Motor neuron (in vitro differentiated cells): ENCODE data around the gene TIMM44. TPM values are rescaled to one million over a fixed set of nuclear protein-coding genes. Genes with fewer than 3 reads are reported as not detected.

Source experiments
- ATAC-seq, 8 experiments: fragments of 200-7000 bp; cut with Tn5 transposase; replicated peaks in 6 of 8; 2 replicates each; pipeline ENCODE4 v1.8.0; 2021; ENCODE audit warnings: mild to moderate bottlenecking in 8 of 8, moderate library complexity in 8 of 8
- H3K27ac ChIP-seq, 2 donors: fragments of 250-450 bp; sonication (Bioruptor Pico); 2 replicates each; pipeline ENCODE4 v1.9.0; 2021; ENCODE audit warnings: antibody characterized with exemption in 2 of 2, mild to moderate bottlenecking in 2 of 2, moderate library complexity in 1 of 2
- H3K4me1 ChIP-seq, 2 donors: fragments of 250-450 bp; sonication (Bioruptor Pico); replicated peaks in 1 of 2; 2 replicates each; pipeline ENCODE4 v1.6.1; 2021; ENCODE audit warnings: antibody characterized with exemption in 2 of 2, mild to moderate bottlenecking in 2 of 2, moderate library complexity in 1 of 2
- H3K4me3 ChIP-seq, 5 donors: fragments of 250-450 bp; sonication (Bioruptor Pico); 2 replicates each; pipeline ENCODE4 v1.9.0; 2021; ENCODE audit warnings: antibody characterized with exemption in 5 of 5, mild to moderate bottlenecking in 5 of 5, moderate library complexity in 4 of 5
- WGBS, 10 experiments: fragments of 450-650 bp; shearing (Covaris generic); methylation state at CpG; one replicate each; pipeline ENCODE4 v1.0.0; 2022; 5-methylcytosine and 5-hydroxymethylcytosine counted together
- in situ Hi-C, 9 experiments: fragments of 400-800 bp; cut with MboI; loops; one replicate each; pipeline ENCODE4 v1.15.0; 2021; ENCODE audit warnings: low sequenced_read_pairs in 9 of 9, low pct_unique_long_range_greater_than_20kb in 2 of 9; ENCODE audit not compliant: unreplicated experiment in 9 of 9
- total RNA-seq, 8 experiments: library from RNA; unstranded; fragments of 300-600 nt; gene quantifications; 2 replicates each; pipeline versions ENCODE4 v1.2.3 to v1.2.4, GENCODE V29; 2022

The TIMM44 gene
- total RNA-seq, 8 experiments from 2014 or later = 38.7 to 106 (median 65.1) TPM

DNA sequence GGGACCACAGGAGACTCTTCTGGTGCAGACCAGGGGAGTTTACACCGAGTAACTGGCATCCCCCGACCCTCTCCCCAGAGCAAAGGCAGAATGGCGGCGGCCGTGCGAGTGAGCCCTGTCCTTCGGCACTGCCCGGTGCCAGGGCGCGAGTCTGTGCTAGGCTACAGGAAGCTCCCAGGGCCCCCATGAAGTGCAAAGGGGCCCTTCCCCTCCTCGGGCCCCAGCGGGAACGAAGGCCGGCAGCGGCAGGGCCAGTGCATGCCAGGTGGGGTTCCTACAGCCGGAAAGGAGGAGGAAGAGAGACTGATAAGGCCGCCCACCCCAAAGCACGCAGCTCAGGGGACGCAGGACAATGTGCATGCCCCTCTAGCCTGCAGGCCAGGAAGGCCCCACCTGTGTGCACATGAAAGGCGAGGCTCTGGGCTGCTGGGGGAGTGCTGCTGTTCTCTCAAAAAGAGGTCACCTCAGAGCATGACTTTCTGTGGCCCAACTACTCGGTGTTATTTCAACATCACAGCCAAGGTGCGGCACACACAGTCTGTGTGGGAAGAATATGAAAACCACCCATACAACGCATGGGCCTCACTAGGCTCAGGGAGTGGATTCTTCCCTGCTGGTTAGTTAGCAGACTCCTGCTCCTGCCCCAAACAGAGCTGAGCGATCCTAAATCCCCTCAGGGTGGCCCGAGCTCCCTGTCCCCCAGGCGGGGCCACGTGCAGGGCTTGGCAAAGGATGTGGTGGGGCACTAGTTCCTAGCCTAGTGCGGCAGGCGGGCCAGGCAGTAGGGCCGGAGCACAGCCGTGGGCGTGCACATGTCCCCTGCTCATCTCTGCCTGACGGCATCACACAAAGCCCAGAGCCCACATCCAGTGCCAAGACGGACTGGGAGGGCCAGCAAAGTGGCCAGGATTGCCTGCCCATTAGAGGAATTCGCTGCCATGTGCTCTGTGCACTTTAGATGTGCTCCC, 28.4 kb upstream of the TIMM44 start:
- Histone ChIP-seq H3K27ac (no peak overlapping the region), H3K4me1 (peaks cover 5% of the 10 kb centered on the region in 2 donors), H3K4me3 (no peak overlapping the region)
- ATAC-seq = no peak
- WGBS, 10 experiments = 89 to 100% (median 92%) methylated on average over 1 to 4 of the region's 35 CpGs; no CpG with 5 or more reads in 4 of the 10 experiments
- in situ Hi-C loops = loop anchor here in 1 of 9 experiments (25.0 kb wide), 1 partner anchor 265 kb away; no protein-coding TSS in a partner anchor

DNA sequence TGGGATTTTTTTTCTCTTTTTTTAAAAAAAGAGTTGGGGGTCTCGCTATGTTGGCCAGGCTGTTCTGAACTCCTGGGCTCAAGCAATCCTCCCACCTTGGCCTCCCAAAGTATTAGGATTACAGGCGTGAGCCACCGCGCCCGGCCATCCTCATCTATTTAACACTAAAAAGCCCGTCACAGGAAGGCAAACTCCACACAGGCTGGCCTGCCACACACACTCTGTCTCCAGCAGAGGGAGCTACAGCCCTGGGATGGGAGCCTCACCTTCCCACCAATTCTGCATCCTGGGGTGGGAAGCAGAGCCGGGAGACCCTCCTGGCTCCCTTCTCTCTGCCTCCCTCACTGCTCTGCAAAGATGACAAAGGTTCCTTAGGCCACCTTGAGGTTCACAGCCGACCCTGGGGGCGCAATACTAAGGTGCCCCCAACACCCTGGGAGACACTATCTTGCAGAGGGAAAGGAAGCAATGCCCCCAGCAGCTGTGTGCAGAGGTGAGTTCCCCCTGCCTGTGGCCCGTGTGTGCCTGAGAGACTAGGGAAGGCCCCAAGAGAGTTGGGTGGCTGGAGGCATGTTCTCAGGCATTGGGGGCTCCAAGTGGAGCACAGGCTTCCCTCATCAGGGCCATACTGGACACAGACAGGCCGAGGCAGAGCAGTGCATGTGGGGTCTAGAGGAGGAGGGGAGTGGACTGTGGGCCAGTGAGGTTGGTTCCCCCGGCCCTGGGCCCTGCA, 27.4 kb upstream of the TIMM44 start:
- Histone ChIP-seq H3K4me3 (no peak overlapping the region), H3K4me1 (peaks cover 5% of the 10 kb centered on the region in 2 donors), H3K27ac (no peak overlapping the region)
- 70 to 100% (median 78%) methylated on average over 2 to 6 of the region's 12 CpGs; no CpG with 5 or more reads in 6 of the 10 experiments for WGBS, 10 experiments
- in situ Hi-C loops = loop anchor here in 1 of 9 experiments (25.0 kb wide), 1 partner anchor 266 kb away; no protein-coding TSS in a partner anchor
- ATAC-seq = peak in 7 of 8 experiments; percentile 9 to 80 (median 31)

DNA sequence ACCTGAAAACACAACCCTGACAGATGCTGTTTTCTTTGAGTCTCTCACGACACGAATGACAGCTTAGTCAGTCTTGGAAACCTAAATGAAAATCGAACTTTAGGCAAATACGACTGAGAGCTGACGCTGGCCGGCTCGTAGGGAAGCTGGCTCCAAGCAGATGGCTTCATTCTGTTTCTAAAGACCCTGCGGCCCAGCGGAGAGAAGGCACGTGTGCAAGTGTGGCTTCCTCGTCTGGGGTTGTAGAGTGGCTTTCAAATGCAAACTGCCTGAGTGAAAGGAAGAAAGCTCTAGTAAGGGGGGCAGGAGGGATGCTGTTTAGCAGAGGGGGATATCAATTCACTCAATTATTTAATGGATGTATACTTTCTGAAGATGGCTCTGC, 26.1 kb upstream of the TIMM44 start:
- WGBS, 10 experiments = 11 to 98% (median 43%) methylated on average over 1 to 11 of the region's 11 CpGs
- Histone ChIP-seq H3K27ac (peak overlapping the region; percentile 42 to 61), H3K4me1 (peaks cover 5% of the 10 kb centered on the region in 2 donors), H3K4me3 (no peak overlapping the region)
- peak in 3 of 8 experiments; percentile 65 to 78 (median 72) for ATAC-seq
- in situ Hi-C loops = loop anchor here in 1 of 9 experiments (25.0 kb wide), 1 partner anchor 268 kb away; no protein-coding TSS in a partner anchor

DNA sequence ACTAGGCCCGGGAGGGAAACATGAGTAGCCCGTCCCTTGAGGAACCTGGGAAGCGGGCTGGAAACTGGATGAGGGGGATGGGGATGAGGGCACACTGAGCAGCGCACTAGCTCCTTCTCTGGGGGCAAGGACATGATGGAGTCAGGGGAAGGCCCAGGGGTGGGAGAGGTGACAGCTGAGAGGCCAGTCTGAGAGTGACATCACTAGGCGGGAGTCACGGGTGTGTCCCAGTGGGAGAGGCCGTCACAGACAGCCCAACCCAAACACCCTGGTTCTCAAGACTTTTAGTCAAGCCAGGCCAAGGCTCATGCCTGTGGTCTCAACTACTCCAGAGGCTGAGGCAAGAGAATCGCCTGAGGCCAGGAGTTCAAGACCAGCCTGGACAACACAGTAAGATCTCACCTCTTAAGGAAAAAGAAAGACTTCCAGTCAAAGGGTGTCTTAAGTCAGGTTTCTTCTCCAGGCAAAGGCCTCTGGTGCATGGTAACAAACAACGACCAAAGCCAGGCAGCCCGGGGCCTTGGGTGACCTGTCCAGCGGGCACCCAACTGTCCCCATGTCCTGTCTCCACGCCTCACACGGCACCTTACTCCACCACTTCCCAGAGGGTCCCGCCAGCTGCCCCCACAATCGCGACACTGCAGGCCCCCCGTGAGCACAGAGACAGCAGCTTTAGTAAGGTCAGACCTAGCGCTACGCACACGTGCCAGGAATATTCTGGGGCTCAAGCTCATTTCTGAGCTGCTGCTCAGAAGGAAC, 25.5 kb upstream of the TIMM44 start:
- peaks cover 5% of the 10 kb centered on the region in 2 donors for H3K4me1 ChIP-seq
- in situ Hi-C loops = loop anchor here in 1 of 9 experiments (25.0 kb wide), 1 partner anchor 268 kb away; no protein-coding TSS in a partner anchor

DNA sequence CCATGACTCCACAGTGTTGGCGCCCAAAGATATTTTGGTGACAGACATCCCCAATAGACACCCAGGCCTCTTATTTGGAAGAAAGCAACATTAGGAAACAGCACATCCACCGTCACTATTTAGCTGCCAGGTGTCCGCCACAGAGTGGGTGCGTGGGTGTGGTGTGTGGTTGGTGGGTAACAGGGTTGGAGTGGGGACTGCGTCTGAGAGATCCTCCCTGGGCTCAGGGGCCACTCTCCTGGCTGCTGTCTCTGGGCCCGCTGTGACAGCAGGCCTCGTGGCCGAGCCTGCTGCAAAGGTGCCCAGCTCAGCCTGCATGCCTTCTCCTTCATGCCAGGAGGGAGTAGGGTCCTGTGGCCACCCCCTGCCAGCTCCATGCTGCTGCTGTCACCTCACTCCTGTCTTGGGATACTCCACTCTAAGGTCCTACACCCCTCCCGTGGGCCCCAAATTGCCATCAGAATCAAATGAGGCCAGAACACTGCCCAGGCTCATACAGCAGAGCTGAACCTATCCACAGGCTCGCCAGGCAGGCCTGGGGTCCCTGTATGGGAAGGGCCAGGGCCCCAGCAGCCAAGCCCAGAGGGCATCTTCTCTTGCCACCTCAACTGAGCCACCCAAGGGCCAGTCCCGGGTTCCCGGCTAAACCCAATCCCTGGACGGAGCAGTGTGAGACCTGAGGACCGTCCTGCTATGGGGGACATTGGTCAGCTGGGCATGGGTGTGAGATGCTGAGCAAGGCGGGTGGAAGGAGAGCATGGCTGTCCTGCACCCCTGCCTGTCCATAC, 24.7 kb upstream of the TIMM44 start:
- 92 to 100% (median 100%) methylated on average over 1 to 4 of the region's 15 CpGs; no CpG with 5 or more reads in 1 of the 10 experiments for WGBS, 10 experiments
- no peak overlapping the region for H3K4me3 ChIP-seq
- in situ Hi-C loops = loop anchor here in 1 of 9 experiments (25.0 kb wide), 1 partner anchor 269 kb away; no protein-coding TSS in a partner anchor
- peak in 2 of 8 experiments; percentile 10 to 28 for ATAC-seq
- H3K4me1 ChIP-seq = peaks cover 5% of the 10 kb centered on the region in 2 donors
- no peak overlapping the region for H3K27ac ChIP-seq

More for the DNA sequence above, 25.5 kb upstream of the TIMM44 start:
- ATAC-seq = peak in 7 of 8 experiments; percentile 6 to 97 (median 32)
- Histone ChIP-seq H3K27ac (peak overlapping the region; percentile 42 to 61), H3K4me3 (no peak overlapping the region)
- 82 to 100% (median 88%) methylated on average over 1 to 8 of the region's 20 CpGs; no CpG with 5 or more reads in 4 of the 10 experiments for WGBS, 10 experiments

DNA sequence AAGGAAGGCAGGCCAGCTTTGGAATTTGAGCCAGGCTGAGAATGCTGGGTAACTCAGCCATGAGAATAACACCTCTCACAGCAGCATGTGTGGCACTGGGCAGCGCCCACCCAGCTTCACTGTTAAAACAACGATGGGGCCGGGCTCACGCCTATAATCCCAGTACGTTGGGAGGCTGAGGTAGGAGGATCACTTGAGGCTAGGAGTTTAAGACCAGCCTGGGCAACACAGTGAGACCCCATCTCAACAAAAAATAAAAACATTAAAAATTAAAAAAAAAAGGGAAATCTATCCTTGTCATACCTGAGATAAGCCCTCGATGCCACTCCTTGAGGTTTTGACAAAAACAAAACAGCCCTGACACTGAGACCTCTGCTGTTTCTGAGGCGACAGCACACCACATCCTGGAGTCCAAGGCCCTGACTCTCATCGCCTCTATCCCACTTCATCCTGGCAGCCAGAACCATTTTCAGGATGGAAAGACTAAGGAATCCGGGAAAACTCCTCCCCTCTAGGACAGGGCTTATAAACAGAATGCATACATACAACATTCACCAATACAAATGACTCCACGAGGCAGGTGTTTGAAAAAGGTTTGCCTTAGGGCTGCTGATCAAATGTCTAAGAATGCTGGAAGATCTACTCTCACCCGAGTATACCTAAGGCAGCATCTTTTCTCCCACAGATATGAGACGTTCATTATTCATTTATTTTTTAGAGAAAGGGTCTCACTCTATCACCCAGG, 22.6 kb upstream of the TIMM44 start:
- 67 to 100% (median 90%) methylated on average over 1 to 9 of the region's 12 CpGs; no CpG with 5 or more reads in 3 of the 10 experiments for WGBS, 10 experiments
- in situ Hi-C loops = loop anchor here in 1 of 9 experiments (25.0 kb wide), 1 partner anchor 271 kb away; no protein-coding TSS in a partner anchor

DNA sequence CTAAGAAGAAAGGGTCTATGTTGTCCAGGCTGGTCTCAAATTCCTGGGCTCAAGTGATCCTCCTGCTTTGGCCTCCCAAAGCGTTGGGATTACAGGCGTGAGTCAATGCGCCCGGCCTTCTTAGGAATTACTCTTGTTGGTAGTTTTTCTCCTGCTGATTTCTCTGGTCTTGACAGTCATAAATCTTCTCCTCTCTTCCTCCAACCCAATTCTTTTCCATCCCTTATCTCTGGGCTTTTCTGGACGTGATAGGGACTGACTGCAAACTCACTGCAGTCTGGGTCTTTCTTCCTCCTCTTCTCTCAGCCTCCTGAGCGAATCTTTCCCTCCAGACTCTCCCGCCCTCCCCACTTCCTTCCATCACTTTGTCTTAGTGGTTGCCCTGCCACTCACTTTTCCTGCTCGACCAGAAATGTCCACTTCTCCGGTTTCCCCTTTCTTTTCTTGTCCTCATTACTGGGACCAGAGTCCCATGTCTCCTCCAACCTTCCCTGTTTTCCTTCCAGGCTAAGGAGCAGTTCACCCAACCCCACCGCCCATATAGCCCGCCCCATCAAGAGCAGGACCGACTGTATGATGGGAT, 21.9 kb upstream of the TIMM44 start:
- in situ Hi-C loops = loop anchor here in 1 of 9 experiments (25.0 kb wide), 1 partner anchor 272 kb away; no protein-coding TSS in a partner anchor
- Histone ChIP-seq H3K27ac (no peak overlapping the region), H3K4me1 (peaks cover 5% of the 10 kb centered on the region in 2 donors), H3K4me3 (no peak overlapping the region)
- ATAC-seq = no peak
- 76 to 100% (median 94%) methylated on average over 1 to 12 of the region's 12 CpGs for WGBS, 10 experiments

More for the DNA sequence above, 22.6 kb upstream of the TIMM44 start:
- no peak overlapping the region for H3K27ac ChIP-seq
- ATAC-seq = no peak
- H3K4me1 ChIP-seq = peaks cover 5% of the 10 kb centered on the region in 2 donors
- H3K4me3 ChIP-seq = no peak overlapping the region

DNA sequence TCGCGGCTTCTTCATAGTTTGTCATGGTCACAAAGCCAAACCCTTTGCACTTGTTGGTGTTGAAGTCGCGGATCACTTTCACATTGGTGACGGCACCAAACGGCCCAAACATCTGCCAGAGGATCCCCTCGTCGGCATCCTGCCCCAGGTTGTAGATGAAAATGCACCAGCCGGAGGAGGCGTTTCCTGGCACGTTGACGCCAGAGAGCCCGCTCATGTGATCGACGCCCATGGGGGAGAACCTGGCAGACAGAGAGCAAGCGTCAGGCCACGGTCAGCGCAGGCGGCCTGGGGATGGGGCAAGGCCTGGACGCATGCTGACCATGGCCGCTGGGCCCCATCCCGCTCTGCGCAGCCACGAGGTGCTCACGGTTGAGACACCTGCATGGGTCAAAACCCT, 20.1 kb upstream of the TIMM44 start:
- Histone ChIP-seq H3K4me3 (no peak overlapping the region), H3K4me1 (no peaks in the 10 kb centered on the region), H3K27ac (no peak overlapping the region)
- ATAC-seq = peak in 2 of 8 experiments; percentile 19 to 22
- in situ Hi-C loops = loop anchor here in 1 of 9 experiments (25.0 kb wide), 1 partner anchor 274 kb away; no protein-coding TSS in a partner anchor
- WGBS, 10 experiments = 80 to 100% (median 96%) methylated on average over 1 to 15 of the region's 25 CpGs; no CpG with 5 or more reads in 2 of the 10 experiments

DNA sequence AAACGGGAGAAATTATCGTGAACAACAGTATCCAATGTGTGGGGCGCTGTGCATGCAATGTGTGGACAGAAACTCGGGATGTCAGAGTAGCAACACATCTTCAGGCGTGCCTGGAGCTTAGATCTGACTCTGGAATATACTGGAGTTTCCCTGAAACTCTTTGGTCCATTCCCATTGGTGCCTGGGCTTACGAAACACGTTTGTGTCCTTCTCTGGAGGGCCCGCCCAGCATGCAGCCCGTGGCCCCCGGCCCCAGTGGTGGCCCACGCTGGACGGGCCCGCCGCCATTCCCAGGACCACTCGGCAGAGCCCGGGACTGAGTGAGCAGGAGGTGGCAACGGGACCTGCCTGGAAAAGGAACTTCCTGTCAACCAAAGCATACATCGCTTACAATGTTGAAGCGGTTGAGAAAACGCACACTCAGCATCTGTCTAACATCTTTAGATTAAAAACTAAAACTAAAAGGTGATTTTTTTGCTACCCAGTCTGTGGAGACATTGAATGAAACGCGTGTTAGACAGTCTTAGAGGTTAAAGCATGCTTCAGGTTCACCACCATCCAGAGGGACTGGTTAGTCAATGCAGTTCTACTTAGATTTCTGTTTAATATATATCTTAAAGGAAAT, 19.3 kb upstream of the TIMM44 start:
- no peak overlapping the region for H3K4me3 ChIP-seq
- WGBS, 10 experiments = 78 to 100% (median 95%) methylated on average over 1 to 12 of the region's 22 CpGs; no CpG with 5 or more reads in 2 of the 10 experiments
- H3K4me1 ChIP-seq = no peaks in the 10 kb centered on the region
- no peak for ATAC-seq
- H3K27ac ChIP-seq = no peak overlapping the region
- in situ Hi-C loops = loop anchor here in 1 of 9 experiments (25.0 kb wide), 1 partner anchor 275 kb away; no protein-coding TSS in a partner anchor

DNA sequence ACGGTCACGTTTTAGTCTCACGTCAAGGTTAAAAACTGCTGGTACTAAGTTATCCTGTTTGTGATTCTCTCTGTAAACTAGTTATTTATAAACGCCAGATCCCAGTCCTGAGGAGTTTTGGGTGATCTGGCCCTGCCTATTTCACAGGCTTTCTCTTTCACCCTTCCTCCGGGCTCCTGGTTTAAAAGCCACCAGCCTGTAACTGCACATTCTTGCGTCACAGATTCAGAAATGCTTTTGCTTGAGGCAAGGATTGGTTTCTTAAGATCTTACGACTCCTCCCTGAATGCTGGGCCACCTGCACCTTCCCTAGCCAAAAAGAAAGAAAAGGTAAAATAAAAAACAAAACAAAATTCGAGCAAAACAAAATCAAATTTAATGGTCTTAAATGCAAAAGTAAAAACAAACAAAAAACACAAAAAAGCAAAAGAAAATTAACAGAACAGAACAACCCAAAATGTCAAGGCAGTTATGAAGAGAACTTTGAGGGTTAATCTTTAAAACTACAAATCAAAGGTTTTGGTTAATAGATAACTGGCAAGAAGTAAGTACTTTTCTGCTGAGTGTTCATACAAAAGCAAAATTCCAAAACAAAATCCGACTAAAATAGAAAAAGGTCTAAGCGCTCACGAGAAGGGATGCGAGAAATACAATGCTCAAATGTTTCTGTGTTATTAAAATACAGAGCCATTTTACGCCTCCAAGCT, 18.6 kb upstream of the TIMM44 start:
- Histone ChIP-seq H3K4me1 (no peaks in the 10 kb centered on the region), H3K4me3 (no peak overlapping the region), H3K27ac (no peak overlapping the region)
- 62 to 91% (median 82%) methylated on average over 3 to 13 of the region's 13 CpGs for WGBS, 10 experiments
- ATAC-seq = no peak
- in situ Hi-C loops = loop anchor here in 1 of 9 experiments (25.0 kb wide), 1 partner anchor 275 kb away; no protein-coding TSS in a partner anchor
